ENCODE results near the gene CEP164.

DNA sequence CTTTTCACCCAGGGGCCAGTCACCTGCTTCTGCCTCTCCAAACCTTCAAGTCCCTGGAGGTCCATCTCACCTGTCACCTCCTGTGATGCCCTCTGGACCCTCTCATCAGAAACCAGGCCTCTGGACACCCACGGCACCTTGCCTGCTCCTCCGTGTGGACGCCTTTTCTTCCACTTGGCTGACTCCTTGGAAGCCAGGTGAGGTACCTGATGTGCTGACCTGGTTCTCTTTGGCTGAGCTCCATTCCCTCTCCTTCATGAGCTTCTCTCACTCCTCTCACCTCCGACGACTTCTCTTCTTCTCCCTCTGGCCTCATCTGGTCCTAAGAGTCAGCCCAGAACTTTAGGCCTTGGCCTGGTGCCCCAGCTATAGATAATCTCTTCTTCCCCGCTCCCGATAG lies 99.3 kb downstream of the CEP164 start:
- TF ChIP-seq POLR2AphosphoS5 (IDR thresholded peaks at IDR 0.05; ENCODE audit: insufficient read depth in 1 of 2, low read depth in 1 of 2) (no peak), CTCF (IDR thresholded peaks at IDR 0.05) (no peak)

All from vagina (tissue), 2 donors.